Cardiac ventricle fibroblast (primary cell): Measurements from ENCODE around the gene FTO. TPM values are rescaled to one million over a fixed set of nuclear protein-coding genes. Genes with fewer than 3 reads are reported as not detected.

Source experiments
- total RNA-seq: library from RNA; depleted of rRNA; stranded (reverse); fragments of >200 nt; gene quantifications from 2 replicates; pipeline ENCODE4 v1.2.3, GENCODE V29; 2015

The FTO gene
- total RNA-seq = 117 and 119 TPM in 2 replicates

DNA sequence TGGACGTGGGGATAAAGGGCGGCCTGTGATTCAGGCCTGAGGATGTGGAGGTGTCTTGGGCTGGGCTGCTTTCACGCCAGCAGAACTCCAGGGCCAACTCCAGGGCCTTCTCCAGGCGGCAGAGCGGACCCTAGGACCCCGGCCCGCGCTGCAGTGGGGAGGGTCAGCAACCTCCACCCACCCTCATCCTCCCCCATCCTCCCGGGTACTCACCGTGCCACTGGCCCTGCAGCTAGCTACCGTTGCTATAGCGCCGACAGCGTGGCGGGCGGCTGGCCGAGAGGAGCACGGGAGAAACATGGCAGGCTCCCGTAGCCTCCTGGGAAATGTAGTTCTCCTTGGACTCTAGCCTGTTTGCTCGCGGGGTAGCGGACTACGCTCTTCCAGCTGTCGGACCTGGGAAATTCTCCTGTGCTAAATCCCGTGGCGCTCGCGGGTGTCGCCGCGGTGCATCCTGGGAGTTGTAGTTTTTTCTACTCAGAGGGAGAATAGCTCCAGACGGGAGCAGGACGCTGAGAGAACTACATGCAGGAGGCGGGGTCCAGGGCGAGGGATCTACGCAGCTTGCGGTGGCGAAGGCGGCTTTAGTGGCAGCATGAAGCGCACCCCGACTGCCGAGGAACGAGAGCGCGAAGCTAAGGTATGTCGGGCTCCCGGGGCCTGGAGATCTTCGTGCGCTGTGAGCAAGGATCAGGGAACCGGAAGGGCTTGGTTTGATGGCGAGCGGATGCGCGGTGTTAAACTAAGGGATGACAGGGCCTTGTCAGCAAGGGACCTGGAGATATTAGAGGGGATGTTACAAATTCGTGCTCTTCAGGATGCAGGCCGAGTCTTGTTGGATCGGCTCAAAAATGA lies at the start of gene FTO, which contains the start of gene RPGRIP1L:
TSS of gene FTO (plus strand) at position 567 of the 855 bp plus-strand sequence.
TSS of gene RPGRIP1L (minus strand) at position 270 of the 855 bp plus-strand sequence. CDS start 3,136 bp downstream, outside the sequence.

Other genes starting within 250 kb of the FTO start
- gene AKTIP, start 200.9 kb upstream of the FTO start, total RNA-seq = 21.0 and 23.8 TPM in 2 replicates
- 7.6 and 12.3 TPM in 2 replicates for gene RPGRIP1L, start 297 bp upstream of the FTO start, total RNA-seq